GM21529 (cell line): Measurements from ENCODE around the gene PPDPF.
"Not testable (repeated sequence)": the region's sequence is repeated elsewhere in the genome, so short reads cannot be mapped to it uniquely, and the experiment has no call there.

ENCODE experiments used
- ATAC-seq: cut with Tn5 transposase; IDR thresholded peaks from one replicate; pipeline ENCODE4 v1.9.1; 2021; ENCODE audit not compliant: unreplicated experiment

PPDPF gene

DNA sequence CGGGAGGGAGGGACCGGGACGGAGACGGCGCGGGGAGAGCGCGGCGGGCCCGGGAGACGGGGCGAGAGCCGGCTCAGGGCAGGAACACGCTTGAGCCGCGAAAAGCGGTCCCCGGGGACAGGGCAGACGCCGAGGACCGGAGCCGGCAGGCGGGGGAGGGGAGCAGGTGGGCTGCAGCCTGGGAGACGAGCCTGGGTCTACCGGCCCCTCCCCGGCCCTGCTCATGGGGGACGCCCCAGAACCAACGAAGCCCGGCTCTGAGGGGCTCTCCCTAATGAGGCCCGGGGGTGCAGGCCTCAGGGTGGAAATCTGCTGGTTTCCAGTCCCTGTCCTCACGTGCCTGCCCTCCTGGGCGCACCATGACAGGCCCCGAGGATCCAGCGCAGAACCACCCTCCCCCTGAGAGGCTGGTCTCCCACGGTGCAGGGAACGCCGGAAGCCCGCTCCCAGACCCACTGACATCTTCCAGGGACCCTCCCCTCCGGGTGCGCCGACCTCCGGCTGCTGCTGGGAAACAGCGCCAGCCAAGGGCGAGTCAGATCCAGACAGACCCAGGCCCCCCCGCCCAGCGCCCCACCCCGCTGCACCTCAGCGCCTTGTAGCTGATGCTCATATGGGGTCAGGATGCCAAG lies 21.1 kb upstream of the PPDPF start:
- ATAC-seq = no peak

DNA sequence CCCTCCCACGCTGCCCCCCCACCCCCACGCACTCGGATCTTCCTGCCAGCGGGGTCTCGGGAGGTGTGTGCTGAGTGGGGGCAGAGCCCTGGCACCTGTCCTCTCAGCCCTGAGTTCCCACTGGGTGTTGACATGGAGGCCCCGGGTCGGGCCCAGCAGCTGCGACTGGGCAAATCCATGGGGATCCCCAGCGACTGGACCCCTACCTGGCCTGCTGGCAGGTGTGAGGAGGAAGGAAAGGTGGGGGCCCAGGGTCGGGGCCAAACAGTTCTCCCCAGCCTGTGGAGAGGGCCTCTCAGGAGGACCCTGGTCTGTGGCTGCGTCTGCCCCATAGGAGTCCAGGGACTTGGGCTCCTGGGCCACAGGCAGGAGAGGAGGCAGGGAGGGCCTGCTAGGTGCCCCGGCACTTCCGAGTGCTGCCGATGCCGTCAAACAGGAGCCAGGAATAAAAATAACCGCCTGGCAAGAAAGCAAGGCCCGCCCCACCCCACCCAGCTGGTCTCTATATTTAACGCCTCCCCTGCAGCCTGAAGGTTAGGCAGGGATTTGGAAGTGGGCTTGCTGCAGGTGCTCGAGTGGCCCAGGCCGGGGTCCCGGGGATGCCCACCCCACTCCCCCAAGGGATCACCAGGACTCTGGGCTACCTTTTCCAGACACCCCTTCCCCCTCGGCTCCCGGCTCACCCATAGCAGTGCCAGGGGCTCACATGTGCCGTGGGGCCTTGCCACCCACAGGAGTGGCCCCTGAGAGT lies 20.2 kb upstream of the PPDPF start:
- no peak for ATAC-seq

DNA sequence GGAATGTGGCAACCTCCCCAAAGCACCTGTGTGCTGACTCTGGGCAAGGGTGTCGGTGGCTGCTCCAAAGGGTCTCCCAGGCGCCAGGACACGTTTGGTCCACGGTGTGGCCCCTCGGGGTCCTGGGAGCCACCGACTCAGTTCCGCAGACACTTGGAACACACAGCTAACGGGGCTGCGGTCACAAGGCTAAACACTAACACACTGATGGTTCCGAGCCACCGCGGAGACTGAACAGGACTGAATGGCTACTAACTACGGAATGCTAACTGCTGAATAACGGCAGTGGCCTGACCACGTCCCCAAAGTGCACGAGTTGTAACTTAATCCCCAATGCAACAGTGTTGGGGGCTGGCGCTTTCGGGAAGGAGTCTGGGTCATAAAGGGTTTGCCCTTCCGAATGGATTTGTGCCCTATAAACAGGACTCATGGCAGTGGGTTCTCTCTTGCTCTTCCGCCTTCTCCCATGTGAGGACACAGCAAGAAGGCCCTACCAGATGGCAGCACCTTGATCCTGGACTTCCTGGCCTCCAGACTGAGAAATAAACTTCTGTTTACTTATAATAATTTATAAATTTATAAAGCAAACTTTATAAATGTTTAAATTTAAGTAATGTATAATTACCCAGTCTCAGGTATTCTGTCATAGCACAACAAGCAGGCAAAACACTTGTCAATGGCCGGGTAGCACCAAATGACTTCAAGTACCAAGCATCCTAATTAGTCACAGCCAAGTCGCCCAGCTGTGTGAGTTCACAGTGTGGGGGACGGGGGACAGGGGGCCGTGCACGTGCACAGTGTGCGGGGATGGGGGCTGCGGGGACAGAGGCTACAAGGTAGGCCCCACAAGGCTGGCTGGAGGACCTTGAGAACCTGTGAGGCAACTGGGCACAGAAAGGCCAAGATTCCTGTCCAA lies 19.4 kb upstream of the PPDPF start:
- no peak for ATAC-seq

DNA sequence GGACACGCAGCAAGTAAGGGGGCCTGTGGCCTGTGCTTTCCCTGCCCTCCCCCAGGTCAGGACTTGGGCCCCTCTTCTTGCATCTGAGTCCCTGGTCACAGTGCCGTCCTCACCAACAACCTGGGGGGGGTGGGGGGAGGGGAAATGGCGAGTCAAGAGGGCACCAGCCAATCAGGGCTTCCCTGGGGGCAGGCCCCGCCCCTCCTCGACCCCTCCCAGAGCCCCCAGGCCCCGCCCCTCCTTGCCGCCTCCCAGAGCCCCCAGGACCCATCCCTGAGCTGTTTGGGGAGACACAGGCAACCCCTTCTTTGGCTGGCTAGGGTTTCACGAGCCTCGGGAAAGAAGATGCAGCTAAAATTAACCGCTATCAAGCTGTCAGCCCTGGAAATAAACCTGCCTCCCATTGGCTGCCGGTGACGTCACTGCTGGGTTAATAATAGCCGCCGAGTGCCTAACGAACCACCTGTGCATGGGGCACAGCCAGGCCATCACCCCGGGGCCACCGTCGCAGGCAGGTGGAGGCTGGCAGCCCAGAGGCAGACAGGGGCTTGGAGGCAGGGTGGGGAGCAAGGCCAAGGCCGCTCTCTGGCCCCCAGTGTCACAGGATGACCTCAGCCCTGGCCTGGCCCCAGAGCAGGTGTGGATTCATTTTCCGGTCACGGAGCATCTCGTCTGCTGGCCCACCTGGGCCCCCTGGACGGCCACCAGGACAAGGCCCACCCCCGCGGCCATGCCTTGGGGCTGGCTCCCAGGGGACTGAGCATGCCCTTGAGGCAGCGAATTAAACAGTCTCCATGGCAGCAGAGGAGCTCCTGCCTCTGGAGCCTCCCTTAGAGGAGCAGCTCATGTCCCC lies 18.5 kb upstream of the PPDPF start:
- no peak for ATAC-seq

DNA sequence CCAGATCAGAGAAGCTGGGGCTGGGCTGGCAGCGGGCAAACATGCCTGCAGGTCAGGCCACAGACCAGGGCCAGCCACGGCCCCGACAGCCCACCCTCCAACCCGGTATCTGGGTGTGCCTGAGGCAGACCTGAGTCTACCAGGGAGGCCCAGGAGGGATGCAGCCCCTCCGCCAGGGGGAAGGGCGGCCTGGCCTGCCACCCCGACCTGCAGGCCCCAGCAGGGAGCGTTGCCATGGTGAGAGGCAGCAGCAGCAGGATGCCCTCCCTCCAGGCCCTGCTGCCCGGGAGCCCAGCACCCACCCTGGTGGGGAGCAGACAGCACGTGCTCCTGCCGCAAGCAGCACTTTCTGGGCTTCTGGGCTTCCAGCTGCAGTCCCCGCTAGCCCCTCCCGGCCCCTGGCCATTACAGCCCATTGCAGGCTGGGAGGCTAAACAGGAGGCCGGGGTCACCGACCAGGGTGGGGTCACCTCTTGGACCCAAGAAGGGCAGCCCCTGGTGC lies 17.8 kb upstream of the PPDPF start:
- no peak for ATAC-seq

DNA sequence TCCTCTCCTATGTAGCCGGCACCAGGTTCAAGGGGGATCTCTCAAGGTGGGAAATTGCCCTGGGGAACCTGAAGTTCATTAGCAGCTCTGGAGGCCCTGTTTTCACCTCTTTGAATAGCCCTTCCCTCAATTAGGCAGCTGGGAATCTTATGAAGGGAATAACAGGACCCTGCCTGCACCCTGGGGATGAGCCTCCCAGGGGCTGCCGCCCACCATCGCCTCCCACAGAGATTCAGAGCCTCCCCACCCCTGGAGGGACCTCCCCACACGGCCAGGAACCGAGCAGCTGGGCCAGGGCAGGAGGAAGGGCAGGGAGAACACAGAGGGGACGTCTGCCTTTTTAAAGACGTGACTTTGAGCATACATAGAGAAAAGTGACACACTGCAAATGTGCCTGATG lies 17.0 kb upstream of the PPDPF start:
- ATAC-seq = no peak

DNA sequence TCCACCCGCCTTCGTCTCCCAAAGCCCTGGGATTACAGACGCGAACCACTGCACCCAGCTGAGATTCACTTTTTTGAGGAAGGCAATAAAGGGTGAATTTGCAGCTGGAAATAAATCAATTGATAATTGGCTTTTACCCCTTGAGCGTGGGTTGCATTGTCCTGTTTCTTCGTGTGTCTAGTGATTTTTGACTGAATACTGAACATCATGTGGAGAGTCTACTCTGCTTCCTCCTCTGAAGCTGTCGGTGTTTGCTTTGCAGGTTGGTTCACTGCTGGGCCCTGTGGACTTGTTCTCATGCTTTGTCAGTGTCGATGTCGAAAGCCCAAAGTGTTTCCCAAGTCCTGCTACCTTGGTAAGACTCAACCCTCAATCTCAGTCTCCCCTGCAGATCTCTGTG lies 15.9 kb upstream of the PPDPF start:
- no peak for ATAC-seq

DNA sequence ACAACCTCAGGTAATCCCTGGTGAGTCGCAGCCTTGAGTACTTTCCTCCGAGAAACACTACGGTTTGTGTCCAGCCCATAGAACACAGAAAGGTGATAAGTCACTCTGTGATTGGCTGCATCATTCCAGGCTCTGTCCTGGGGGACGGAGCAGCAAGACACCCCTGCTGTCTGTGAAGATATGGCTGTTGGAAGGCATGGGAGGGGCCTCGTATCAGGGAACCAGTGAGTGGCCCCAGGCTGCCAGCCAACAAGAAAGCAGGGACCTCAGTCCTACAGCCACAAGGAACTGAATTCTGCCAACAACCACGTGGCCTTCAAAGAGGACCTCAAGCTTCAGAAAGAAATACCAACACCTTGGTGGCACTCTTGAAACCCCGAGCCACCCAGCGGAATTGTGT lies 15.3 kb upstream of the PPDPF start:
- no peak for ATAC-seq

DNA sequence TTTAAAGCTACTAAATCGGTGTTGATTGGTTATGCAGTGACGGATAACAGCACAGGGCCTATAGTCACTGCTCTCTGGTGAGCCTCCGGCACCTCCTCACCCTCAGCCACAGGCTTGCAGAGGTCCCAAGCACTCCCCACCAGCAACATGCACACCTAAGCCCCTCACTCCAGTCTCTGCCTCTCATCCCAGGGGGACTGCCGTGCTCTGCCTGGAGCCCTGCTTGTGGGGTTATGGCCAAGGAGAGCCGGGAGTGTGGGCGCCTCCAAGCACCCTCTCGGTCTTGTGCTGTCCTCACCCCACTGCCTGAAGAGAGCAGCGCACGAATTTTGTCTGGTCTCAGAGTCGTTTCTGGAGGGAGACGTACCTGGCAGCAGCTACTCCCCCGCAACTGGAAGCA lies 14.8 kb upstream of the PPDPF start:
- no peak for ATAC-seq

DNA sequence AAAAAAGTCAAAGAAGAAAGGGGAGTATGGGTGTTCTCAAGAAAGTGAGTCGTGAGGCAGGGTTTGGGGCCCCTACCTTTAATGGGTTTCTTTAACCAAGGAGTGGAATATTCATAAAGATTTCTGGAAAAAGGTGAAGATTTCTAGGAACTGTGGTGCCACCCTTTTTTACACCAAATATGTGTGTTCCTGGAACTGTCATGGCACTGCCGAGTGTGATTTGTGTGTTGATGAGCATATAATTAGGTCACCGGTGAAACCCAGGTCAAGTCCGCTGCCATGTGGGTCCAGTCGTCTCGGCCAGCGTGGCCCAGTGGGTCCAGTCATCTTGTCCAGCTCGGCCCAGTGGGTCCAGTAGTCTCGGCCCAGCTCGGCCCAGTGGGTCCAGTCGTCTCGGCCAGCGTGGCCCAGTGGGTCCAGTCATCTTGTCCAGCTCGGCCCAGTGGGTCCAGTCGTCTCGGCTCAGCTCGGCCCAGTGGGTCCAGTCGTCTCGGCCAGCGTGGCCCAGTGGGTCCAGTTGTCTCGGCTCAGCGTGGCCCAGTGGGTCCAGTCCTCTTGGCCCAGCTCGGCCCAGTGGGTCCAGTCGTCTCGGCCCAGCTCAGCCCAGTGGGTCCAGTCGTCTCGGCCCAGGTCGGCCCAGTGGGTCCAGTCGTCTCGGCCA lies 13.4 kb upstream of the PPDPF start:
- ATAC-seq = no peak

DNA sequence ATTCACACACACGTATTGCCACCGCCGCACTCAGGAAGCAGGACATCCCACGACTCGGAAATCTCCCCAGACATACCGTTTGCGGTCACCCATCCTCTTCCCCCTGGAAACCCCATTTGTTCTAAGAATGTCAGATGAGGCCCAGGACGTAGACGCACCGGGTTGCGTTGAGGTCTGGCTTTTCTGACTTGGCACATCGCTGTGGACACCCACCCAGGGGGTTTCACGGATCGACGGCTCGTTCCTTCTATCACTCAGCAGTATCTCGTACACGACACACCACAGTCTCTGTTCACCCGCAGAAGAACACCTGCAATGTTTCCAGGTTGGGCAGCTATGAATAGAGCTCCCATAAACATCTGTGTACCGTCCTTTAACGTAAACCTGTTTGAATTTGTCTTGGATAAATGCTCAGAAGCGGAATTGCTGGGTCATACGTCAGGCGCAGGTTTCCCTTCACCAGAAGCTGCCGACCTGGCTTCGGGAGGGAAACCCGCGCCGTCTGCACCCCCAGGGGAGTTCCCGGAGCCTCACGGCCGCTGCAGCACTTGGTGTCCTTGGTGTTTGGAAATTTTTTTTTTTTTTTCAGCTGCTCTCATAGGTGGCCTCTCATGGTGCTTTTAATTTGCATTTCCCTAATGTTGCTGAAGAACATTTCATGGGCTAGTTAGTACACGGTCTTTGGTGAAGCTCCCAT lies 12.3 kb upstream of the PPDPF start:
- ATAC-seq = no peak

DNA sequence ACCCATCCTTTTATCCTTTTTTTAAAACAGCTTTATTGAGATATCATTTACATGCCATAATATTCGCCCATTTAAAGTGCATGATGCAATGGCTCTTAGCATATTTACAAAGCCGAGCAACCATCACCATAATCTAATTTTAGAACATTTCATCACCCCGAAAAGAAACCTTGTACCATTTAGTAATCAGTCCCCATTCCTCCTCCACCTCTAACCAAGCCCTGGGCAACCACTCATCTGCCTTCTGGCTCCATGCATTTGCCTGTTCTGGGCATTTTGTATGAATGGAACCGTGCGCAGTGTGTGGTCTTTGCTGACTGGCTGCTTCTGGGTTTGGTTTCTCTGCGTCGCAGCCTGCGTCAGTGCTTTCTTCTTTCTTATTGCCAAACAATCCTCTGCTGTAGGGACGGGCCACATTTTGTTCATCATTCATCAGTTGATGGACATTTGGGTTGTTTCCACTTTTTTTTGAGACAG lies 11.4 kb upstream of the PPDPF start:
- ATAC-seq = no peak

DNA sequence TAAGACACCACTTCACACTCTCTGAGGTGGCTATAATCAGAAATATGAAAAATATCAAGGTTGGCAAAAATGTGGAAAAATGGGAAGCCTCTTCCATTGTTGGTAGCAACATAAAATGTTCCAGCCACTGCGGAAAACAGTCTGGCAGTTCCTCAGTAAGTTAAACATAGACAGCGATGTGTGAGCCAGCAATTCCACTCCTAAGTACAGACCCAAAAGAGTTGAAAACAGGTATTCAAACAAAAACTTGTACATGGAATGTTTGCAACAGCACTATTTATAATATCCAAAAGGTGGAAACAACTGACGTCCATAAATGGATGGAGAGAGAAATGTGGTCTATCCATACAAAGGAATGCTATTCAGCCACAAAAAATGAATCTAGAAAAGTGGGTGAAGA lies 7.4 kb upstream of the PPDPF start:
- no peak for ATAC-seq

DNA sequence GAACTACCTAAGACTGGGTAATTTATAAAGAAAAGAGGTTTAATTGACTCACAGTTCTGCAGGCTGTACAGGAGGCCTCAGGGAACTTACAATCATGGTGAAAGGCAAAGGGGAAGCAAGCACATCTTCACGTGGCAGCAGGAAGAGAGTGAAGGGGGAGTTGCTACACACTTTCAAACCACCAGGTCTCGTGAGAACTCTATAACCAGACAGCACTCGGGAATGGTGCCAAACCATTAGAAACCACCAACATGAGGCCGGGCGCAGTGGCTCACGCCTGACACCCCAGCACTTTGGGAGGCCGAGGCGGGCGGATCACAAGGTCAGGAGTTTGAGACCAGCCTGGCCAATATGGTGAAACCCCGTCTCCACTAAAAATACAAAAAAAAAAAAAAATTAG lies 6.0 kb upstream of the PPDPF start:
- ATAC-seq = not testable (repeated sequence)

DNA sequence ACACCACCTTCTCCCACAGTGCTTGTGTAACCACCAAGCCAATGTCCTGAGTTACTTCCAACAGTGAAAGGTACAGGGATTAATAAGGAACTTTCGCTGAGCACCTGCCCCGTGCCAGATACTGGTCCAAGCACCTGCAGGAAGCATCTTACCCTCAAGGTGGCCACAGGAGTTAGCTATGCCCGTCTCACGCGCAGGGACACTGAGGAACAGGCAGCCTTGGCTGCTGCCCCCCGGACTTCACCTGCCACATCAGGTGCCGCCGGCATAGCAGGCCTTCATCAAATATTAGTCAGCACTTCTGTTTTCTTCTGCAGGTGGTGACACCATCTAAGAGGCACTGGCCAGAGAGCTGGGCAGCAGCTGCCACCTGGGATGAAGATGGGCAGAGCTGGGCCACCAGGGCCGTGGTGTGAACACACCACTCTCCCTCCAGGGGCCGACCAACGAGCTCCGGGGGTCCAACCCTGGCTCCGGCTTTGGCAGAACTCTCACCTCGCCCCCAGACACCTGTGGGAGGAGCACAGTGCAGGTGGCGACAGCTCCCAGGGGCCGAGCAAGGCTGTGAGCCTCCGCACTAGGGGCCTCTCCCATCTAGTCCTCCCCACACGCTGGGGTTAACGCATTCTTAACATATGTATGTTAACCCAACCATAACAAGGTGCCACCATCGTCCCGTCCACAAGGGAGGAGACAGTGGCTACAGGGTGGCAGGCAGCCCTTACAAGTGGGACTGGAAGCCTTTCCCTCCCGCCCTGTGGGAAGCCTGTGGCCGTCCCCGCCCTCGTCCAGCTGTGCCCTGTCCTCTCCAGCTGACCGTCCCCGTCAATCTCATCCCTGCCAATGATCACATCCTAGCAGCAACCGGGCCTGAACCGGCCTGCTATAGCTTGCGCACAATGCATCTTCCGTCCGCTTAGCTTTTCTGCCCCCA lies 2.9 kb upstream of the PPDPF start:
- no peak for ATAC-seq

DNA sequence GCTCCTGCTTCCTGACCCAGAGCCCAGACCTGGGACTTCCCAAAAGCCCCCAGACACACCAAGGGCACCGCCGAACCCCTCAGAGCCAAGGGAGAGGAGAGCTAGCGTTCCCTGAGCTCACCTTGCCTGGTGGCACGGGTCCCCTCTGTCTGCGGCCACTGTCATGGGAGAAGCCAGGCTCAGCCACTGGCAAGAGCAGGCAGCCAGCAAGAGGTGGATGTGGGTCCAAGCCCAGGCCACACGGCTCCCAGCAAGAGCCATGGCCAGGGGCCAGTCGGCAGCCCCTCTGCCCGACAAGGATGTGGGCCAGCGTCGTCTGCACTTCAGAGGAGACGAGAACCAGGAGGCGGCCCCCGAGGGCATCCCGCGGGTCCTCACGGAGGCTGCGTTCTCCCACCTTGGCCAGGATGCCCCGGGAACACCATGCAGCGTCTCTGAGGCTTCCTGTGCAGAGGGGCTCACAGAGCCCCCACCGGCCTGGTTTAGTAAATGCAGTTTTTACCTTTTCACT lies 2.2 kb upstream of the PPDPF start:
- no peak for ATAC-seq

DNA sequence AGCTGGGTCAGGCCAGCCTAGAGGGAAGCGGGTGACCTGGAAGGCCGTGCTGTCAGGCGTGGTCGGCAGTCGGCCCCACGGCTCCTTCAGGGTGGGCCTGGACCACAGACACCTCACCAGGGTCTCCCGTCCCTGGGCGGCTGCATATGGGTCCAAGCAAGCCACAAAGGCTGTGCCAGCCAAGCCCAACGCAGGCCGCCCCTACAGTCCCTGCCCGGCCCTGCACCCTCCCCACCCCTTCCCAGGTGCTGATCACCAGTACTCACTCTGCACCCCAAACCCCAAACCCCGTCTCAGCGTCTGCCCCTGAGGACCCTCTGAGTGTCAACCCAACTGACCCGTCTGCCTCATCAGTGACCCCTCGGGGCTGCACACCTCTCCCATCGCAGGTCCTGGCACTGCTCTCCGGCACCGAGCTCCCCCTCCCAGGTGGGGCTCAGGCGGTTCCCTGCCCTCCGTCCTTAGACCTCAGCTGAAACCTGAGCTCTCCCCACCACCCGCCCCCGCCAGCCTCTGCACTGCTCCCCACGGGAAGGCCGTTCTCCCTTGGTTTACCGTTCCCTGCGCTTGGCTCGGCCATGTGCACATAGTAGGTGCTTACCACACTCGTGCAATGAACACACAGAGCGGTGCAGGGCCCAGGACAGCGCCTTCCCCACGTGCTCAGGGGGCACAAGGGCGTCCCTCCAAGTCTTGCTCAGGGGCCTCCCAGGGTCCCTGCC lies 1.5 kb upstream of the PPDPF start:
- ATAC-seq = no peak
